Measurements from ENCODE around the gene MIAT.

- TF ChIP-seq, protein P1, sequence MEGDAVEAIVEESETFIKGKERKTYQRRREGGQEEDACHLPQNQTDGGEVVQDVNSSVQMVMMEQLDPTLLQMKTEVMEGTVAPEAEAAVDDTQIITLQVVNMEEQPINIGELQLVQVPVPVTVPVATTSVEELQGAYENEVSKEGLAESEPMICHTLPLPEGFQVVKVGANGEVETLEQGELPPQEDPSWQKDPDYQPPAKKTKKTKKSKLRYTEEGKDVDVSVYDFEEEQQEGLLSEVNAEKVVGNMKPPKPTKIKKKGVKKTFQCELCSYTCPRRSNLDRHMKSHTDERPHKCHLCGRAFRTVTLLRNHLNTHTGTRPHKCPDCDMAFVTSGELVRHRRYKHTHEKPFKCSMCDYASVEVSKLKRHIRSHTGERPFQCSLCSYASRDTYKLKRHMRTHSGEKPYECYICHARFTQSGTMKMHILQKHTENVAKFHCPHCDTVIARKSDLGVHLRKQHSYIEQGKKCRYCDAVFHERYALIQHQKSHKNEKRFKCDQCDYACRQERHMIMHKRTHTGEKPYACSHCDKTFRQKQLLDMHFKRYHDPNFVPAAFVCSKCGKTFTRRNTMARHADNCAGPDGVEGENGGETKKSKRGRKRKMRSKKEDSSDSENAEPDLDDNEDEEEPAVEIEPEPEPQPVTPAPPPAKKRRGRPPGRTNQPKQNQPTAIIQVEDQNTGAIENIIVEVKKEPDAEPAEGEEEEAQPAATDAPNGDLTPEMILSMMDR (optimal IDR thresholded peaks at IDR 0.05 in 1 of 3, IDR thresholded peaks at IDR 0.05 in 1 of 3, conservative IDR thresholded peaks at IDR 0.05 in 1 of 3; ENCODE audit: extremely low read depth in 1 of 3, insufficient read depth in 2 of 3, low read length in 3 of 3), result no peak
- peak; percentile 94 for TF ChIP-seq EZH2 (IDR thresholded peaks at IDR 0.05; ENCODE audit: low read length)
These were observed at the start of gene MIAT for GRCh38 chr22:26656891-26657851.
